ENCODE data around the gene LRRC46. TPM values are rescaled to one million over a fixed set of nuclear protein-coding genes. Genes with fewer than 3 reads are reported as not detected.

Gene LRRC46
- total and polyA plus RNA-seq, 5 donors from 2014 or later: 0.11 to 0.48 (median 0.20) TPM

DNA sequence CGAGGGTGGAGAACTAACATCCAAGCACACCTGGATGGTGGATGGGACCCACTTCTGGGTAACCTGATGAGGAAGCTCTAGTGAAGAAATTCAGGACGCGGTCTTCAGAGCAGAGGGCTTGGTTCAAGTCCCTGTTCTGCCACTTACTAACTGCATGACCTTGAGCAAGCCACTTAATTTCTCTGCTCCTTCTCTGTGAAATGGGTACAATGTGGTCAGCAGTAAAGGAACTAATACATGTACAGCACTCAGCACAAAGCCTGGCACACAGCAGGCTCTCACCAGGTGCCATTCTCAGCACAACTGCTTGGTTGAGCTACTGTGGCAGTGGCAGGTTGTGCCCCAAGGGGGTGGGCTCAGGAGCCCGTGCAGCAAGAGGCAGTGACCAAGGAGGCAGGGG, 8.0 kb upstream of the LRRC46 start:
- peaks cover 30% of the 10 kb centered on the region for H3K36me3 Mint-ChIP-seq

DNA sequence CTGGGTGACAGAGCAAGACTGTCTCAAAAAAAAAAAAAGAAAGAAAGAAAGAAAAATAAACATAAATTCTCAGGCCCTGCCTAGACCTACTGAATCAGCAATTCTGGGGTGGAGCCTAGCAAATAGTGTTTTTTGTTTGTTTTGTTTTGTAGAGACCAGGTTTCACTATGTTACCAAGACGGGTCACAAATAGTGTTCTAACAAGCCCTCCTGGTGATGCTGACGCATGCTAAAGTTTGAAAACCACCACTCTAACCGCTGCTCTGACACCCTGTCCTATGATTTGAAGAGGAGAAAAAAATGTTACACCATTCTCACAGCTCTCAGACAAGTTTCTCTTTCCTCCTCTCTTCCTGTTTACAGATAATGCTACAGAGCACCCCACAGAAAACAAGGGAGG, 1.6 kb upstream of the LRRC46 start:
- Mint-ChIP-seq H3K36me3 (peaks cover 18% of the 10 kb centered on the region), H3K9me3 (peaks cover 0 to 1% (median 0%) of the 10 kb centered on the region in 7 donors), H3K4me3 (peak overlapping the region; percentile 96 to 98 (median 98)), H3K27me3 (peaks cover 12% of the 10 kb centered on the region), H3K27ac (peak overlapping the region; percentile 71 to 98 (median 74)), H3K4me1 (peaks cover 11 to 55% (median 32%) of the 10 kb centered on the region in 4 donors)
- H3K27ac ChIP-seq (ENCODE audit: insufficient read depth, low read length, poor library complexity, severe bottlenecking): peak overlapping the region; percentile 76
- H3K27me3 ChIP-seq (ENCODE audit: control insufficient read depth, insufficient read depth, low read length): no peaks in the 10 kb centered on the region
- H3K9me3 ChIP-seq (ENCODE audit: control insufficient read depth in 2 of 2, low read length in 2 of 2): no peaks in the 10 kb centered on the region
- DNase-seq: peak in 2 of 3 donors; percentile 37 to 58
- peak; percentile 30 to 31 for ATAC-seq (ENCODE audit: low read depth in 2 of 2)
- H3K4me3 ChIP-seq (ENCODE audit: low read depth, low read length): no peak overlapping the region
- H3K4me1 ChIP-seq (ENCODE audit: control insufficient read depth, insufficient read depth, low read length, poor library complexity, severe bottlenecking): peaks cover 26% of the 10 kb centered on the region
- H3K36me3 ChIP-seq (ENCODE audit: control insufficient read depth, insufficient read depth, low read length): peaks cover 23% of the 10 kb centered on the region

More for the DNA sequence above, 8.0 kb upstream of the LRRC46 start:
- no peak overlapping the region for H3K27ac ChIP-seq (ENCODE audit: insufficient read depth, low read length, poor library complexity, severe bottlenecking)
- Mint-ChIP-seq H3K27ac (no peak overlapping the region), H3K9me3 (no peaks in the 10 kb centered on the region), H3K4me1 (peaks cover 0 to 34% (median 19%) of the 10 kb centered on the region in 4 donors), H3K4me3 (peak overlapping the region in 2 of 4 donors; percentile 51 to 67), H3K27me3 (no peaks in the 10 kb centered on the region)
- peaks cover 27% of the 10 kb centered on the region for H3K4me1 ChIP-seq (ENCODE audit: control insufficient read depth, insufficient read depth, low read length, poor library complexity, severe bottlenecking)
- H3K4me3 ChIP-seq (ENCODE audit: low read depth, low read length): no peak overlapping the region
- H3K9me3 ChIP-seq (ENCODE audit: control insufficient read depth in 2 of 2, low read length in 2 of 2): no peaks in the 10 kb centered on the region
- H3K27me3 ChIP-seq (ENCODE audit: control insufficient read depth, insufficient read depth, low read length): no peaks in the 10 kb centered on the region
- DNase-seq: no peak
- ATAC-seq (ENCODE audit: low read depth in 2 of 2): no peak
- peaks cover 46% of the 10 kb centered on the region for H3K36me3 ChIP-seq (ENCODE audit: control insufficient read depth, insufficient read depth, low read length)

DNA sequence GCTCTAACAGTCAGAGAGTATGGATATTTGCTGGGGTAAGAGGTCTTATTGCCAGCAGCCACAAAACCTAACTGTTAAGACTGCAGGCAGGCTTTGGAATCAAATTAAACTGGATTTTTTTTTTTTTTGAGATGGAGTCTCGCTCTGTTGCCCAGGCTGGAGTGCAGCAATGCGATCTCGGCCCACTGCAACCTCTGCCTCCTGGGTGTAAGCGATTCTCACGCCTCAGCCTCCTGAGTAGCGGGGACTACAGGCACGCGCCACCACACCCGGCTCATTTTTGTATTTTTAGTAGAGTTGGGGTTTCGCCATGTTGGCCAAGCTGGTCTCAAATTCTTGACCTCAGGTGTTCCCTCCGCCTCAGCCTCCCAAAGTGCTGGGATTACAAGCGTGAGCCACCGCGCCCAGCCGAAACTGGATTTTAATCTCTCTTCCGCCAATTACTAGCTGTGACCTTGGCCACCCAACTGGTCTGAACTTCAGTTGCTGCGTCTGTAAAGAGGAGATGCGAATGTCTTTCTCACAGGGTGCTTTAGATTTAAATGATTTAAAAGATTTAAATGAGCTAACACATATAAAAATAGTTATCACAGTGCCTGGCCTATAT, 971 bp upstream of the LRRC46 start:
- ATAC-seq (ENCODE audit: low read depth in 2 of 2): no peak
- no peaks in the 10 kb centered on the region for H3K27me3 ChIP-seq (ENCODE audit: control insufficient read depth, insufficient read depth, low read length)
- H3K27ac Mint-ChIP-seq: peak overlapping the region; percentile 32 to 98 (median 88)
- peak overlapping the region; percentile 76 for H3K27ac ChIP-seq (ENCODE audit: insufficient read depth, low read length, poor library complexity, severe bottlenecking)
- peaks cover 0 to 1% (median 0%) of the 10 kb centered on the region in 7 donors for H3K9me3 Mint-ChIP-seq
- H3K9me3 ChIP-seq (ENCODE audit: control insufficient read depth in 2 of 2, low read length in 2 of 2): no peaks in the 10 kb centered on the region
- no peak for DNase-seq
- peaks cover 27% of the 10 kb centered on the region for H3K4me1 ChIP-seq (ENCODE audit: control insufficient read depth, insufficient read depth, low read length, poor library complexity, severe bottlenecking)
- peak overlapping the region; percentile 96 to 98 (median 98) for H3K4me3 Mint-ChIP-seq
- peak overlapping the region; percentile 99 for H3K4me3 ChIP-seq (ENCODE audit: low read depth, low read length)
- H3K36me3 Mint-ChIP-seq: peaks cover 15% of the 10 kb centered on the region
- peaks cover 19% of the 10 kb centered on the region for H3K36me3 ChIP-seq (ENCODE audit: control insufficient read depth, insufficient read depth, low read length)
- H3K4me1 Mint-ChIP-seq: peaks cover 11 to 62% (median 36%) of the 10 kb centered on the region in 4 donors
- peaks cover 12% of the 10 kb centered on the region for H3K27me3 Mint-ChIP-seq

DNA sequence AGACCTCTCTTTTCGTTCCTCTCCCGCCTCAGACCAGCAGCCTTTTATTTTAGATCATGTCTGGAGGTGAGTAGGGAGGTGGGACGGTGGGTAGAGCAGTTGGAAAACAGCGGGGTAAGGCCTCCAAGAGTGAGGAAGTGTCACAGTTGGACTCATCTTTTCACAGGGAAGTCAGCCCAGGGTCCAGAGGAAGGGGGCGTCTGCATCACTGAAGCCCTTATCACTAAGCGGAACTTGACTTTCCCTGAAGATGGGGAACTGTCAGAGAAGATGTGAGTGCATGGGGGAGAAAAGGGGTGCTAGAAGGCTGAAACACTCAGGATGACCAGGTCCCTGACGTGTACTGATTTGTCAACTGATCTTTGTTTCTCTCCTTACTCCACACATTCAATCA, 461 bp downstream of the LRRC46 start:
- Histone ChIP-seq H3K27me3 (ENCODE audit: control insufficient read depth, insufficient read depth, low read length) (no peaks in the 10 kb centered on the region), H3K27ac (ENCODE audit: insufficient read depth, low read length, poor library complexity, severe bottlenecking) (peak overlapping the region; percentile 76), H3K36me3 (ENCODE audit: control insufficient read depth, insufficient read depth, low read length) (peaks cover 8% of the 10 kb centered on the region), H3K4me3 (ENCODE audit: low read depth, low read length) (peak overlapping the region; percentile 99), H3K9me3 (ENCODE audit: control insufficient read depth in 2 of 2, low read length in 2 of 2) (no peaks in the 10 kb centered on the region), H3K4me1 (ENCODE audit: control insufficient read depth, insufficient read depth, low read length, poor library complexity, severe bottlenecking) (peaks cover 27% of the 10 kb centered on the region)
- no peak for ATAC-seq (ENCODE audit: low read depth in 2 of 2)
- Mint-ChIP-seq H3K27ac (peak overlapping the region in 2 of 3 donors; percentile 88 to 98), H3K27me3 (peaks cover 12% of the 10 kb centered on the region), H3K4me1 (peaks cover 11 to 65% (median 35%) of the 10 kb centered on the region in 4 donors), H3K36me3 (peaks cover 8% of the 10 kb centered on the region), H3K9me3 (peaks cover 0 to 1% (median 0%) of the 10 kb centered on the region in 7 donors), H3K4me3 (peak overlapping the region; percentile 96 to 98 (median 97))
- DNase-seq: no peak

DNA sequence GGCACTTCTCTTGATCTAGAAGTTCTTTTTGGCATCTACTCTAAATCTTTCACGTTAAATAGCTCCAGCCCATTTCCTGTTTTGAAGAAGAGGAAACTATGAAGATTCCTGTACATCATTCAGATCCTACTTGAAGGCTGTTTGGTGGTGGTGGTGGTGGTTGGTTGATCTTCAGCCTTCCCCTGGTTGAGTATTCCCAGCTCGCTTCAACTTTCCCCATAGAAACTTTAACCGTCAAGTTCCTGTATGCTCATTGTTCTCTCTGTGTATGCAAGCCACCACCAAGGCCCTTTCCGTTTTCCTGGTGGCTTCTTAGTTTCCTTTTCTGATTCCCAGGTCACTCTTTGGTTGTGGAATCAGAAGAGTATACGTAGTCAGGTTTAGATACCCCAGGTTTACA, 3.3 kb downstream of the LRRC46 start:
- peaks cover 6% of the 10 kb centered on the region for H3K36me3 ChIP-seq (ENCODE audit: control insufficient read depth, insufficient read depth, low read length)
- Mint-ChIP-seq H3K9me3 (peaks cover 0 to 1% (median 0%) of the 10 kb centered on the region in 7 donors), H3K4me3 (peak overlapping the region; percentile 4 to 84 (median 61)), H3K4me1 (peaks cover 11 to 62% (median 34%) of the 10 kb centered on the region in 4 donors), H3K27ac (peak overlapping the region in 2 of 3 donors; percentile 24 to 80), H3K27me3 (peaks cover 12% of the 10 kb centered on the region), H3K36me3 (peaks cover 4% of the 10 kb centered on the region)
- peak overlapping the region; percentile 10 for H3K4me3 ChIP-seq (ENCODE audit: low read depth, low read length)
- no peak overlapping the region for H3K27ac ChIP-seq (ENCODE audit: insufficient read depth, low read length, poor library complexity, severe bottlenecking)
- no peaks in the 10 kb centered on the region for H3K9me3 ChIP-seq (ENCODE audit: control insufficient read depth in 2 of 2, low read length in 2 of 2)
- H3K27me3 ChIP-seq (ENCODE audit: control insufficient read depth, insufficient read depth, low read length): no peaks in the 10 kb centered on the region
- DNase-seq (no peak), ATAC-seq (ENCODE audit: low read depth in 2 of 2) (no peak)
- H3K4me1 ChIP-seq (ENCODE audit: control insufficient read depth, insufficient read depth, low read length, poor library complexity, severe bottlenecking): peaks cover 27% of the 10 kb centered on the region

DNA sequence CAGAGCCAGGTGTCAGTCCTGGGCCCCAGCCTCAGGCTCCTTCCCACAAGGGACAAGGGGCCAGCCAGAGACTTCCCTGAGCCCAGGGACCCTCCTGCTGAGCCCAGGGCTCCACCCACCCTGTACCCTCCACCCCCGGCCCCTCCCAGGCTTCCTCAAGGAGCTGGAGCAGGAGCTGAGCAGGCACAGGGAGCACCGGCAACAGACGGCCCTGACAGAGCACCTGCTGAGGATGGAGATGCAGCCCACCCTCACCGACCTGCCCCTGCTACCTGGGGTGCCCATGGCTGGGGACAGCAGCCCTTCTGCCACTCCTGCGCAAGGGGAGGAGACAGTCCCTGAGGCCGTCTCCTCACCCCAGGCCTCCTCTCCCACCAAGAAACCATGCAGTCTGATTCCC, 5.1 kb downstream of the LRRC46 start:
- Mint-ChIP-seq H3K4me1 (peaks cover 0 to 64% (median 27%) of the 10 kb centered on the region in 4 donors), H3K27me3 (peaks cover 2% of the 10 kb centered on the region), H3K36me3 (peaks cover 4% of the 10 kb centered on the region), H3K27ac (no peak overlapping the region), H3K9me3 (no peaks in the 10 kb centered on the region), H3K4me3 (peak overlapping the region in 1 of 4 donors; percentile 69)
- no peak for ATAC-seq (ENCODE audit: low read depth in 2 of 2)
- Histone ChIP-seq H3K27ac (ENCODE audit: insufficient read depth, low read length, poor library complexity, severe bottlenecking) (no peak overlapping the region), H3K4me1 (ENCODE audit: control insufficient read depth, insufficient read depth, low read length, poor library complexity, severe bottlenecking) (peaks cover 30% of the 10 kb centered on the region), H3K9me3 (ENCODE audit: control insufficient read depth in 2 of 2, low read length in 2 of 2) (no peaks in the 10 kb centered on the region), H3K36me3 (ENCODE audit: control insufficient read depth, insufficient read depth, low read length) (peaks cover 6% of the 10 kb centered on the region), H3K4me3 (ENCODE audit: low read depth, low read length) (no peak overlapping the region), H3K27me3 (ENCODE audit: control insufficient read depth, insufficient read depth, low read length) (no peaks in the 10 kb centered on the region)
- no peak for DNase-seq

DNA sequence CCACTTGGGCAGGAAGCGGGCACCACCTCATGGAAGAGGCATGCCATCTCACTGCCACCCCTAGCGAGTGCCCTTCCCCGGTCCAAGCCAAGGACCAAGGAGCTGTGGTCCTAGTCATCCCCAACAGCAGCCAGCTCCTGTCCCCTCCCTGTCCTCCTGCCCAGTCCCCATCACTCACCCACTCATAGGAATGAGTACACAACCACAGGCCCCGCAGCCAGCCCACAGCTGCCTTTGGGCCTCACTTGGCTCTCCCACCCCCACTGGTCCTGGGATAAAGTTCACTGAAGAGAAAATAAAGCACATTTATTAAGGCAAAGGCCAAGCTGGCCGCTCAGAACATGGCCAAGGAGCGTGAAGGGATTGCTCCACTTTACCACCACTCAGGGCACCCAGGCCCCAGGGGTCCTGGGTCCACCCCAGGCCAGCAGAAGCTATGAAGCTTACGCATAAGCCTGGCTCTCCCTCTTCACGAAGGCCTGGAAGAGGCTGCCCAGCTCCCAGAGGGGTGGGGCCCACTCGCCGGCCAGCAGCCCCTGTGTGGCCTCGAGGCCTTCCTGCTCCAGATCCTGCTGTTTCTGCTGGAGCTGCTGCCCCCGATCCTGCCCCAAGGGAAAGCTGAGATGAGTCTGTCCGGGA, 6.0 kb downstream of the LRRC46 start:
- Mint-ChIP-seq H3K4me3 (peak overlapping the region in 1 of 4 donors; percentile 69), H3K9me3 (no peaks in the 10 kb centered on the region), H3K27ac (peak overlapping the region in 1 of 3 donors; percentile 69), H3K36me3 (peaks cover 4% of the 10 kb centered on the region), H3K27me3 (no peaks in the 10 kb centered on the region), H3K4me1 (peaks cover 0 to 64% (median 25%) of the 10 kb centered on the region in 4 donors)
- no peak overlapping the region for H3K27ac ChIP-seq (ENCODE audit: insufficient read depth, low read length, poor library complexity, severe bottlenecking)
- H3K36me3 ChIP-seq (ENCODE audit: control insufficient read depth, insufficient read depth, low read length): peaks cover 6% of the 10 kb centered on the region
- no peaks in the 10 kb centered on the region for H3K27me3 ChIP-seq (ENCODE audit: control insufficient read depth, insufficient read depth, low read length)
- ATAC-seq (ENCODE audit: low read depth in 2 of 2) (no peak), DNase-seq (no peak)
- H3K4me3 ChIP-seq (ENCODE audit: low read depth, low read length): no peak overlapping the region
- H3K9me3 ChIP-seq (ENCODE audit: control insufficient read depth in 2 of 2, low read length in 2 of 2): no peaks in the 10 kb centered on the region
- H3K4me1 ChIP-seq (ENCODE audit: control insufficient read depth, insufficient read depth, low read length, poor library complexity, severe bottlenecking): peaks cover 30% of the 10 kb centered on the region
